ENCODE data around the gene MINDY3.

MINDY3 gene

GRCh38 chr10:15805395-15806058, 54.8 kb downstream of the MINDY3 start:
- DNase-seq (ENCODE audit: low spot score) = no peak

GRCh38 chr10:15804109-15804508, 56.2 kb downstream of the MINDY3 start:
- no peak for DNase-seq (ENCODE audit: low spot score)

- DNase-seq (ENCODE audit: low spot score) = no peak
Measured at GRCh38 chr10:15802375-15802949, 57.8 kb downstream of the MINDY3 start.

GRCh38 chr10:15801641-15802040, 58.7 kb downstream of the MINDY3 start:
- no peak for DNase-seq (ENCODE audit: low spot score)

GRCh38 chr10:15801147-15801546, 59.2 kb downstream of the MINDY3 start:
- no peak for DNase-seq (ENCODE audit: low spot score)

- DNase-seq (ENCODE audit: low spot score) = no peak
Measured at GRCh38 chr10:15797346-15797745, 63.0 kb downstream of the MINDY3 start.

GRCh38 chr10:15796762-15797161, 63.5 kb downstream of the MINDY3 start:
- no peak for DNase-seq (ENCODE audit: low spot score)

- no peak for DNase-seq (ENCODE audit: low spot score)
Measured at GRCh38 chr10:15796098-15796759, 64.1 kb downstream of the MINDY3 start.

- no peak for DNase-seq (ENCODE audit: low spot score)
Measured at GRCh38 chr10:15795036-15795792, 65.1 kb downstream of the MINDY3 start.

- DNase-seq (ENCODE audit: low spot score) = no peak
Measured at GRCh38 chr10:15794569-15794968, 65.7 kb downstream of the MINDY3 start.

GRCh38 chr10:15793664-15794063, 66.6 kb downstream of the MINDY3 start:
- no peak for DNase-seq (ENCODE audit: low spot score)

- DNase-seq (ENCODE audit: low spot score) = no peak
Measured at GRCh38 chr10:15792777-15793176, 67.5 kb downstream of the MINDY3 start.

- no peak for DNase-seq (ENCODE audit: low spot score)
Measured at GRCh38 chr10:15791816-15792524, 68.3 kb downstream of the MINDY3 start.

- DNase-seq (ENCODE audit: low spot score) = peak; percentile 47
Measured at GRCh38 chr10:15789793-15790525, 70.3 kb downstream of the MINDY3 start.

- DNase-seq (ENCODE audit: low spot score) = no peak
Measured at GRCh38 chr10:15787426-15787825, 72.9 kb downstream of the MINDY3 start.

GRCh38 chr10:15784662-15785300, 75.5 kb downstream of the MINDY3 start:
- no peak for DNase-seq (ENCODE audit: low spot score)

GRCh38 chr10:15783941-15784636, 76.2 kb downstream of the MINDY3 start:
- no peak for DNase-seq (ENCODE audit: low spot score)

- DNase-seq (ENCODE audit: low spot score) = no peak
Measured at GRCh38 chr10:15782851-15783250, 77.5 kb downstream of the MINDY3 start.

- DNase-seq (ENCODE audit: low spot score) = no peak
Measured at GRCh38 chr10:15781381-15781960, 78.8 kb downstream of the MINDY3 start.
